ENCODE data around the gene CASP7. TPM values are rescaled to one million over a fixed set of nuclear protein-coding genes. Genes with fewer than 3 reads are reported as not detected.
"Not testable (repeated sequence)": the region's sequence is repeated elsewhere in the genome, so short reads cannot be mapped to it uniquely, and the experiment has no call there.

CASP7 gene
- total and polyA plus RNA-seq, 7 experiments from 2014 or later, result 8.5 to 43.4 (median 13.6) TPM

GRCh38 chr10:113767222-113767621 is 87.5 kb downstream of the CASP7 start:
- peaks cover 38 to 55% (median 46%) of the 10 kb centered on the region in 5 donors for H3K27me3 Mint-ChIP-seq
- ChIA-PET CTCF (no interaction called here), POLR2A (no interaction called here)

GRCh38 chr10:113770346-113770745 is 90.6 kb downstream of the CASP7 start:
- CTCF ChIA-PET, result no interaction called here
- ATAC-seq (no peak), DNase-seq (no peak)
- Mint-ChIP-seq H3K27me3 (peaks cover 26 to 44% (median 40%) of the 10 kb centered on the region in 5 donors), H3K27ac (no peak overlapping the region), H3K36me3 (no peaks in the 10 kb centered on the region), H3K9me3 (peaks cover 0 to 2% (median 0%) of the 10 kb centered on the region in 11 donors), H3K4me3 (no peak overlapping the region), H3K4me1 (no peaks in the 10 kb centered on the region)
- Histone ChIP-seq H3K27ac (ENCODE audit: low read depth, low read length) (no peak overlapping the region), H3K4me1 (ENCODE audit: control insufficient read depth in 2 of 2, insufficient read depth in 2 of 2, low read length in 2 of 2) (no peaks in the 10 kb centered on the region), H3K4me3 (ENCODE audit: low read length) (no peak overlapping the region), H3K27me3 (ENCODE audit: control insufficient read depth in 2 of 2, insufficient read depth in 2 of 2, low read length in 2 of 2) (no peaks in the 10 kb centered on the region), H3K36me3 (ENCODE audit: control insufficient read depth in 2 of 3, insufficient read depth in 3 of 3, low read length in 3 of 3) (no peaks in the 10 kb centered on the region), H3K9me3 (ENCODE audit: control insufficient read depth in 2 of 3, low read length in 3 of 3) (no peaks in the 10 kb centered on the region)
- intact Hi-C loops (cut with micrococcal nuclease), result no loop called here
- POLR2A ChIA-PET, result no interaction called here

More at GRCh38 chr10:113767222-113767621, 87.5 kb downstream of the CASP7 start:
- Mint-ChIP-seq H3K9me3 (peaks cover 0 to 16% (median 8%) of the 10 kb centered on the region in 11 donors), H3K4me1 (no peaks in the 10 kb centered on the region), H3K4me3 (no peak overlapping the region), H3K27ac (no peak overlapping the region), H3K36me3 (peaks cover 0 to 4% (median 0%) of the 10 kb centered on the region in 5 donors)
- ATAC-seq (no peak), DNase-seq (no peak)
- H3K4me1 ChIP-seq (ENCODE audit: control insufficient read depth in 2 of 2, insufficient read depth in 2 of 2, low read length in 2 of 2), result no peaks in the 10 kb centered on the region
- intact Hi-C loops (cut with micrococcal nuclease), result no loop called here
- no peak overlapping the region for H3K4me3 ChIP-seq (ENCODE audit: low read length)
- no peaks in the 10 kb centered on the region for H3K27me3 ChIP-seq (ENCODE audit: control insufficient read depth in 2 of 2, insufficient read depth in 2 of 2, low read length in 2 of 2)
- no peaks in the 10 kb centered on the region for H3K36me3 ChIP-seq (ENCODE audit: control insufficient read depth in 2 of 3, insufficient read depth in 3 of 3, low read length in 3 of 3)
- H3K9me3 ChIP-seq (ENCODE audit: control insufficient read depth in 2 of 3, low read length in 3 of 3), result no peaks in the 10 kb centered on the region
- no peak overlapping the region for H3K27ac ChIP-seq (ENCODE audit: low read depth, low read length)

GRCh38 chr10:113771131-113771530 is 91.4 kb downstream of the CASP7 start:
- H3K9me3 ChIP-seq (ENCODE audit: control insufficient read depth in 2 of 3, low read length in 3 of 3); H3K9me3 Mint-ChIP-seq; H3K36me3 Mint-ChIP-seq; CTCF ChIA-PET; ATAC-seq; H3K4me3 Mint-ChIP-seq; H3K36me3 ChIP-seq (ENCODE audit: control insufficient read depth in 2 of 3, insufficient read depth in 3 of 3, low read length in 3 of 3); H3K4me3 ChIP-seq (ENCODE audit: low read length); H3K4me1 ChIP-seq (ENCODE audit: control insufficient read depth in 2 of 2, insufficient read depth in 2 of 2, low read length in 2 of 2); DNase-seq; H3K4me1 Mint-ChIP-seq; H3K27ac Mint-ChIP-seq; H3K27me3 ChIP-seq (ENCODE audit: control insufficient read depth in 2 of 2, insufficient read depth in 2 of 2, low read length in 2 of 2); H3K27ac ChIP-seq (ENCODE audit: low read depth, low read length); intact Hi-C loops (cut with micrococcal nuclease); POLR2A ChIA-PET: not testable (repeated sequence)
- peaks cover 31 to 50% (median 38%) of the 10 kb centered on the region in 5 donors for H3K27me3 Mint-ChIP-seq

- peaks cover 0 to 2% (median 0%) of the 10 kb centered on the region in 11 donors for H3K9me3 Mint-ChIP-seq
- no peaks in the 10 kb centered on the region for H3K36me3 Mint-ChIP-seq
- Histone ChIP-seq H3K9me3 (ENCODE audit: control insufficient read depth in 2 of 3, low read length in 3 of 3) (no peaks in the 10 kb centered on the region), H3K4me1 (ENCODE audit: control insufficient read depth in 2 of 2, insufficient read depth in 2 of 2, low read length in 2 of 2) (no peaks in the 10 kb centered on the region), H3K27ac (ENCODE audit: low read depth, low read length) (no peak overlapping the region), H3K27me3 (ENCODE audit: control insufficient read depth in 2 of 2, insufficient read depth in 2 of 2, low read length in 2 of 2) (no peaks in the 10 kb centered on the region), H3K36me3 (ENCODE audit: control insufficient read depth in 2 of 3, insufficient read depth in 3 of 3, low read length in 3 of 3) (no peaks in the 10 kb centered on the region), H3K4me3 (ENCODE audit: low read length) (no peak overlapping the region)
- intact Hi-C loops (cut with micrococcal nuclease), result no loop called here
- POLR2A ChIA-PET, result no interaction called here
- ATAC-seq (no peak), DNase-seq (no peak)
- peaks cover 5 to 34% (median 15%) of the 10 kb centered on the region in 5 donors for H3K27me3 Mint-ChIP-seq
- CTCF ChIA-PET, result no interaction called here
- no peak overlapping the region for H3K27ac Mint-ChIP-seq
- peaks cover 0 to 4% (median 0%) of the 10 kb centered on the region in 7 donors for H3K4me1 Mint-ChIP-seq
- no peak overlapping the region for H3K4me3 Mint-ChIP-seq
Observed at GRCh38 chr10:113775686-113776294, 96.1 kb downstream of the CASP7 start.

GRCh38 chr10:113776553-113776952 is 96.8 kb downstream of the CASP7 start:
- no peaks in the 10 kb centered on the region for H3K36me3 Mint-ChIP-seq
- H3K27ac Mint-ChIP-seq, result no peak overlapping the region
- no peak overlapping the region for H3K27ac ChIP-seq (ENCODE audit: low read depth, low read length)
- no peak overlapping the region for H3K4me3 Mint-ChIP-seq
- CTCF ChIA-PET, result no interaction called here
- no peaks in the 10 kb centered on the region for H3K36me3 ChIP-seq (ENCODE audit: control insufficient read depth in 2 of 3, insufficient read depth in 3 of 3, low read length in 3 of 3)
- no peak overlapping the region for H3K4me3 ChIP-seq (ENCODE audit: low read length)
- POLR2A ChIA-PET, result no interaction called here
- no peaks in the 10 kb centered on the region for H3K27me3 ChIP-seq (ENCODE audit: control insufficient read depth in 2 of 2, insufficient read depth in 2 of 2, low read length in 2 of 2)
- H3K9me3 ChIP-seq (ENCODE audit: control insufficient read depth in 2 of 3, low read length in 3 of 3), result no peaks in the 10 kb centered on the region
- H3K4me1 ChIP-seq (ENCODE audit: control insufficient read depth in 2 of 2, insufficient read depth in 2 of 2, low read length in 2 of 2), result no peaks in the 10 kb centered on the region
- H3K4me1 Mint-ChIP-seq, result peaks cover 0 to 4% (median 0%) of the 10 kb centered on the region in 7 donors
- intact Hi-C loops (cut with micrococcal nuclease), result no loop called here
- ATAC-seq, result no peak
- DNase-seq, result no peak
- peaks cover 4 to 34% (median 10%) of the 10 kb centered on the region in 5 donors for H3K27me3 Mint-ChIP-seq
- peaks cover 0 to 2% (median 0%) of the 10 kb centered on the region in 11 donors for H3K9me3 Mint-ChIP-seq

Small RNA genes lying within 50 kb of the gene (microRNA-seq; reads per million reads assigned to microRNA genes)
- not detected for gene MIR4483 (ENCODE audit: borderline microRNAs expressed)

Other genes starting within 250 kb of the CASP7 start
- gene HABP2, start 126.9 kb upstream of the CASP7 start, total RNA-seq, result not detected
- gene HABP2, start 126.9 kb upstream of the CASP7 start, polyA plus RNA-seq, result not detected
- not detected for gene NRAP, start 15.9 kb upstream of the CASP7 start, total RNA-seq
- gene NRAP, start 15.9 kb upstream of the CASP7 start, polyA plus RNA-seq, result not detected
- gene PLEKHS1, start 71.8 kb downstream of the CASP7 start, total RNA-seq, result under 1 TPM in 1 of 5 experiments, not detected in 4; 0.07 TPM
- gene PLEKHS1, start 71.8 kb downstream of the CASP7 start, polyA plus RNA-seq, result not detected
- gene DCLRE1A, start 174.2 kb downstream of the CASP7 start, total RNA-seq, result 10 to 100 TPM in 1 of 5 experiments, 1 to 10 TPM in 4; 1.5 to 12.9 (median 4.3) TPM
- 1 to 10 TPM; 2.1 to 3.8 TPM for gene DCLRE1A, start 174.2 kb downstream of the CASP7 start, polyA plus RNA-seq
- 10 to 100 TPM; 10.3 to 25.9 (median 20.5) TPM for gene NHLRC2, start 174.7 kb downstream of the CASP7 start, total RNA-seq
- gene NHLRC2, start 174.7 kb downstream of the CASP7 start, polyA plus RNA-seq, result 1 to 10 TPM; 4.2 to 6.9 TPM

All from naive thymus-derived CD4-positive, alpha-beta T cell (primary cell).